Skin of body (tissue), 2 donors: ENCODE data around the gene SMOC2. TPM values are rescaled to one million over a fixed set of nuclear protein-coding genes. Genes with fewer than 3 reads are reported as not detected.
"Not testable (repeated sequence)": the region's sequence is repeated elsewhere in the genome, so short reads cannot be mapped to it uniquely, and the experiment has no call there.

Experiments
- DNase-seq: peaks from one replicate; lab custom pipeline; 2025; lab: John Stamatoyannopoulos, UW
- total RNA-seq: library from RNA; depleted of rRNA; stranded (reverse); fragments of >200 nt; gene quantifications from one replicate; pipeline ENCODE4 v1.2.3, GENCODE V29; 2014

The SMOC2 gene
- total RNA-seq, 1 donor from 2014 or later: 29.6 TPM

- not testable (repeated sequence) for DNase-seq
Observed at GRCh38 chr6:168573276-168573835, 132.4 kb downstream of the SMOC2 start.

GRCh38 chr6:168574075-168574698 is 133.2 kb downstream of the SMOC2 start:
- no peak for DNase-seq

- no peak for DNase-seq
Observed at GRCh38 chr6:168574699-168575195, 133.8 kb downstream of the SMOC2 start.

GRCh38 chr6:168575346-168576098 is 134.5 kb downstream of the SMOC2 start:
- DNase-seq: no peak

- no peak for DNase-seq
Observed at GRCh38 chr6:168576388-168576787, 135.4 kb downstream of the SMOC2 start.

- DNase-seq: no peak
Observed at GRCh38 chr6:168577496-168577895, 136.5 kb downstream of the SMOC2 start.

- DNase-seq: no peak
Observed at GRCh38 chr6:168578036-168578435, 137.1 kb downstream of the SMOC2 start.

- DNase-seq: no peak
Observed at GRCh38 chr6:168581236-168581635, 140.3 kb downstream of the SMOC2 start.

- no peak for DNase-seq
Observed at GRCh38 chr6:168581706-168582105, 140.7 kb downstream of the SMOC2 start.

GRCh38 chr6:168582571-168582981 is 141.6 kb downstream of the SMOC2 start:
- no peak for DNase-seq

- DNase-seq: no peak
Observed at GRCh38 chr6:168583126-168583525, 142.1 kb downstream of the SMOC2 start.

- DNase-seq: no peak
Observed at GRCh38 chr6:168583821-168584220, 142.8 kb downstream of the SMOC2 start.

- no peak for DNase-seq
Observed at GRCh38 chr6:168584249-168584648, 143.3 kb downstream of the SMOC2 start.

- no peak for DNase-seq
Observed at GRCh38 chr6:168584671-168585070, 143.7 kb downstream of the SMOC2 start.

- no peak for DNase-seq
Observed at GRCh38 chr6:168585441-168585840, 144.5 kb downstream of the SMOC2 start.

- DNase-seq: no peak
Observed at GRCh38 chr6:168589275-168589674, 148.3 kb downstream of the SMOC2 start.

GRCh38 chr6:168590406-168590805 is 149.4 kb downstream of the SMOC2 start:
- no peak for DNase-seq

GRCh38 chr6:168596344-168596743 is 155.4 kb downstream of the SMOC2 start:
- DNase-seq: no peak

GRCh38 chr6:168597471-168597875 is 156.5 kb downstream of the SMOC2 start:
- DNase-seq: no peak

- no peak for DNase-seq
Observed at GRCh38 chr6:168598251-168599117, 157.5 kb downstream of the SMOC2 start.

GRCh38 chr6:168599118-168599494 is 158.1 kb downstream of the SMOC2 start:
- no peak for DNase-seq
